HG03442 (cell line): Measurements from ENCODE around the gene IP6K3.

Experiments
- ATAC-seq: cut with Tn5 transposase; IDR thresholded peaks from one replicate; pipeline ENCODE4 v1.9.1; 2021; ENCODE audit warnings: mild to moderate bottlenecking, moderate library complexity; ENCODE audit not compliant: unreplicated experiment

Gene IP6K3

DNA sequence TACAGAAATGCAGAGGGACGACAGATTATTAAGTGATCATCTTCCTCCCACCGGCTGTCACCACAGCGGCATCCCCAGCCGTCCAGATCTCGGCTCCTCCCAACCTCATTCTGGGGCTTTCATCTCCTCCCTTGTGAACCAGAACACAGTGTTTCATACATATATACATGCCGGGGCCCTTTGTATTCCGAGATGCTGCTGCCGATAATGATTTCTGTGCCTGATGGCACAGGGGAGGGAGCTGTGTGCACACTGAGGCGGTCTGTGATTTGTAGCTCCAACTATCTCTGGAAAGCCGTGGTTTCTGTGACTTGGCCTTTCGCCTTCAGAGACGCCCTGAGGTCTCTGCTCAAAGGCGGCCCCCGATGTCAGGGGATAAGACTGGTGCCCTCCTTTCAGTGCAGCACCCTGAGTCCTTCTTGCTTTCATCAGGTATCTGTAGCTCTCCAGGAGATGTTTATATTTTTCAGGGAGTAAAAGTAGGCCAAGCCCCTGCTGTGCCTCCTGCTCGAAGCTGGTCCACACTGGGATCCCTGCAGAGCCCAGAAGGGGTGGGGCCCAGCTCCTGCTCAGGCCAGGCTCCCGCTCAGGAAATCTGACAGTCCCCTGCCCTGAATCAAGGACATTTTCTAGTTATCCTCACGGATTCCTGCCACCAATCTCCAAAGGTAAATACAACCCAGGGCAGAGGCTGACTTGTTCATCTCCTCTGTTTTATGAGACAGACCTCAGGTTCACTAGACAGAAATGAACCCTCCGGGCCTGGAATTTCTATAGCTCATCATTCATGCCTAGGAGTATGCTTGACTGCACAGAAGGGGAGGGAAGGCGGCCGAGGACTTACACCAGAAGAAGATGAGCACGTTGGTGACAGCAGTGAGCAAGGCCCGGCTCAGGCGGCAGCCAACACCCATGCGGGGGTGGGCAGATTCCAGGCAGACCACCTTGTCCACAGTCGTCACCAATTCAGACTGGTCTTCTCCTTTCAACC, 31.0 kb upstream of the IP6K3 start:
- ATAC-seq, result no peak

DNA sequence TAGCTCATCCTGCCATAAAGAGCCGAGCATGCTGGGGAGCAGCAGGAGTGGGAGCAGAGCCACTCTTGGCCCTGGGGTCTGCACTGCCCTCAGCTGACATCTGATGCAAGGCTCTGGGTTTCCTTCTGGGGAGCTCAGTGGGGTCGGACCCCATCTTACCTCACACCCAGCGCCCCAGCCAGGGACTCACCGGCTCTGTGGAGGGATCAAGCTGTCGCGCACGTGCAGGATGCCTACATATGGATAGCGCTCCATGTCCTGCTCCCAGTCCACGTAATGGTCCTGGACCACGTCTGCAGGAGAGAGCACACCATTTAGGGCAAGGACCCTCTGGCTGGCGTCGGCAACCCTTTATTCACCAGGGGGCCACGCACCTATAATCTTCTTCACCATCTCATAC, 30.1 kb upstream of the IP6K3 start:
- ATAC-seq, result no peak

DNA sequence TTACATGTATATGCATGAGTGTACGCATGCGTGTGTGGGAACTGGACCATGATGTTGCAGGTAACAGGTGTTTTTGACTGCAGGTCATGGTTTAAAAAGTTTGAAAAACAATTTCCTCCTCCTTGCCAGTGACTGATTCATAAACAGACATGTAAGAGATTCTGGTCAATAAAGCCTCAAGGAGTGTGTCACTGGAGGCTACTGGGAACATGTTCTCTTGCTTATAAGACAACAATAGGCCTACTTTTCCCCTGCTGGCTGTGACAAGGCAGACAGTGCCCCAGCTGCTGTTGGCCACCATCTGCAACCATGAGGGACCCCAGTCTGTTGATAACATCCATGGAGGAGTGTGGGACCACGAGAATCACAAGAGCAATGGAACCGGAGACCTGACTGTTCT, 29.5 kb upstream of the IP6K3 start:
- ATAC-seq, result no peak

DNA sequence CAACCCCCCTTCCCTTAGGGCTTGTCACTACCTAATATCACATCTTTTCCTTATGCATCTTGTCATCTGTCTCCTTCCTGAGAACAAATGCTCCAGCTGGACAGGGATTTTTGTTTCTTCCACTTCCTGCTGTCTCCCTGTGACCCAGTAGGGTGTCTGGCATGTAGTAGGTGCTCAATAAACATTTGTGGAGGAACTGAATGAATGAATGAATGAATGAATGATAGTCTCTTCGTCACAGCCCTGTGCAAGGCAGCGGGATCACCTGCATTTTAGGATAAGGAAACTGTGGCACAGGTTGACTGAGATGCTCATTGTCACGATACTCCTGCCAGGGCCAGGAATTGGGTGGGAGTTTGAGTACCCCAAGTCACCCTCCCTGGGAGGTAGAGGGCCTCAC, 28.1 kb upstream of the IP6K3 start:
- ATAC-seq, result no peak

DNA sequence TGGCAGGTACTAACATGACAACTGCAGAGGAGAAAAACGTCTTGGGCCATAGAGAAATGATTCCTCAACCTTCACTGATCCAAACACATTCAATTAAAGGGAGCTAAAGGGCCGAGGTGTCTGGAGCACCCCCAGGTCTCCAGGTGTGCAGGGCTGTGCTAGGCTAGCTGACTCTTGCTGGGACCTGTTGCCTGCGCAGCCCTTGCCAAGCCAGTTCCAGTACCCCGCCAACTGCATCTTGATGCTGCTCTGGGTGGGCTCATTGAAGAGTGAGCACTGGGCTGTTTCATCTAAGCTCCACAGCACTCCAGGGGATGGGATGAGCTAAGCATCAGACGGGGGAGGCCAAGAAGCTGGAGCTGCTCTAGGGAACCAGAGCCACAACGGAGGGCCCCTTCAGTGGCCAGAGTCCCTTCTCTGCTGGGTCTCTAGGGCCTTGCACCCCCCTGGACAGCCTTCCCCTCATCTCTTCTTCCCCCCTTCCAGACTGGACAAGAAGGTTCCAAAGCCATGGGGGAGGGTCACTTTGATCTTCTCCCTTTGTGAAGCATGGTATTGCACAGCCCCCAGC, 26.3 kb upstream of the IP6K3 start:
- no peak for ATAC-seq

DNA sequence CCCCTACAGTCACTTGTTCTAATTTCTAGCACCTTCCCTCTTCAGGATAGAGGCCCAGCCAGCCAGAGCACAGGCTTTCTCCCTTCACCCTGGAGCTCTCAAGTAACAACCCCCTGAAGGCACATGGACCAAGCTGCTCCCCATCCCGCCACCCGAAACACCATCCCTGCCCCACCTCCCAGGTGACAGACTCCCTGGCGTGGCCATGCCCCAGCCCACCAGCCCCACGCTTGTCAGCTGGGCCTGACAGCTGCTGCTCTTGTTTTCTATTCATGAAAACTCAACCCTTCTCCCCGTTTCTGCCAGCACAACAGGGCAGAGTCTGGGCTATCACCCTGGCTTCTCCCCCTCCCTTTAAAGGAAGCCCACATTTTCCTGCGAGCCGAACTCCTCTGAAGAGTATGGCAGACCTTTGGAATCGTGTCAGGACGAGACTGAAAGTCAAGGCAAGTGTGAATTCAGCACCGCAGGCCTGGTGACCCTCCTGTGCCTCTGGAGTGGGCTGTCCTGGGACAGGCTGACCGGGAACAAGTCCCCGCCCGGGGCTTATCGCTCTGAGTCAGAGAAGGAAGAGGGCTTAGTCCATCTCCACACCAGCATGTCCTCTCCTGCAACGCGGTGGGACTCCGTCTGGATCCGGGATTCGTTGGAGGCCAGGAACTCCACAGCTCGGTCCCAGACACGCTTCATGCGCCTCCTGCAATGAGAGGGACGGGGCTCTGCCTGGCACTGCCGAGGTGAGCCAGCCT, 25.6 kb upstream of the IP6K3 start:
- no peak for ATAC-seq

DNA sequence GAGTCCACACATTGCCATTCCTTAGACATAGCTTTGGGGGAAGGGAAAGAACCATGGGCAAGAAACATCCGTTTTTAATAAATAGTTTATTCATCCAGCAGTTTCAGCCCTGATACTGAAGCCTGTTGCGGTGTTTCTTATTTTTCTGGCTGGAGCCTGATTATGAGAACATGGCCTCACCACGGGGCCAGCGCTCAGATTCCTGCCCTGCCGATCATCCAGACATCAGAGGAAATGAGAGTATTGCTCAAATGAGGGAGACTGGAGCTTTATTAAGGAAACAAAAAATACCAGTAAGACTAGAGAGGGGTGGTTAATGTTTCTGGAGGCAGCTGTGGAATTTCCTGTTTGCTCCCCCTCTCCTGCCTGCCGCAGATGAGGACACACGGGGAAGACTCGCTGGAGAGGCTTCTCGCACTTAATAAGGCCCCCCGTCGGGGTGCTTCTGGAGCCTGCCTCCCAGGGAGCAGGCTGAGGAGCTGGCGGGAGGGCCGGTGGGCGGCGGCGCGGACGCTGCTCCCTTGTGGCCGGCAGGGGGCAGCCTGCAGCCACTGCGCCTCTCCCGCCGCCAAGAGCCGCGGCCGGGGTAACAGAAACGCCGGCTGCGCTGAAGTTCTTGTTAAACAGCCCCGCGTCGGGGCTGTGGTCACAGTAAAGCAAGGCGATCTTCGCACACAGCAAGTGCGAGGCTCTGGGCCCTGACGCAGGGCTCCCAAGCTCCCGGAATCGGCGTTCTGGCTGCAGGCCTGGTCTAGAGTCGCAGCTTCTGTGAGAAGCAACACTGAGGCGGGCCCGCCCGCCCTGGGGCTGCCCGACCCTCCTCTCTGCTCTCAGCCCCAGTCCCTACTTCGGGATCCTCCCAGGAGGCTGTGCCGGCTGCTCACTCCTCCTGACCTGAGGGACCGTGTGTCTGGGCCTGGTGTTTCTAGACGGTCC, 24.7 kb upstream of the IP6K3 start:
- peak; percentile 42 for ATAC-seq

DNA sequence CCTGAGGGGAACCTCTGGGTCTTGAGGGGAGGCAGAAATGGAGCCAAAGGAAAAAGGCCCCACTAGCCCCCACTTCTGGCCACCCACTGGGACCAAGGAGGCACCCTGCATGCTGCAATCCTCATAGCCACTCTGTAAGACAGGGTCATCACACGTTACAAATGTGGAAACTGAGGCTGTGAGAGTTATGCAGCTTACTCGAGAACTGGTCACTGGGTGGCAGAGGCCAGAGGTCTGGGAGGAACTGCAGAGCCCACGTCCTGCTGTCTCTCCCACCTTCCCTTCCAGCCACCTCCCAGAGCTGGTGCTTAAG, 24.1 kb upstream of the IP6K3 start:
- no peak for ATAC-seq

DNA sequence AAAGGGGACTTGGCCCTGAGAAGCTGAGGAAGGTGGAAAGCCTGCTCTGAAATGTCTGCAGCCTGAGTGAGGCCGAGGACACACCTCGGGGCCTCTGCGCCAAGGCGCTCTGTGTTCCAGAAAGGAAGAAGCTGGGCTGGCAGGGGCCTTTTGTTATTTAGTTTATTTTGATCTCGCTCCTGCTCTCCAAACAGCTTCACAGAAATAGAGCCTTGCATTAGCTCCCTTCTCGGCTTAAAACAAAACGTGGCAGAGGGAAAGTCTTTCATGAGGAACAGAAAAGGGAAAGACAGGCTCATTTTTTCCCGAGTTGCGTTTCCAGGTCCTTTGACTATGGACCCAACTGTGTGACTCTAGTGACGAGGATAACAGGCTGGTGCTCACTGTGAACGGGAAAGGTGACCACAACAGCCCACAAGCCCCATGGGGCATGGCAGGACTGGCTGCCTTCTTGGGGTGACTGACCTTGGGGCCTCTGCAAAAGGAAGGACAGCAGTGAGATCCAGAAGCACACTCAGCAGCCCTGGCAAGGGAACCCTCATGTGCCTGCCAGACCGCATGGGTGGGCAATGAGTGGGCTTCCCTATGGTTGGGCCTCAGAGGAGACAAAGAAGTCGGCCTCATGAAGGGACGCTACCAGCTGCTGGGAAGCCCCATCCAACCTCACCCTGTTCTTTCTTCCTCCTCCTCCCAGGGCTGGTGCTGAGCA, 23.6 kb upstream of the IP6K3 start:
- ATAC-seq, result no peak

DNA sequence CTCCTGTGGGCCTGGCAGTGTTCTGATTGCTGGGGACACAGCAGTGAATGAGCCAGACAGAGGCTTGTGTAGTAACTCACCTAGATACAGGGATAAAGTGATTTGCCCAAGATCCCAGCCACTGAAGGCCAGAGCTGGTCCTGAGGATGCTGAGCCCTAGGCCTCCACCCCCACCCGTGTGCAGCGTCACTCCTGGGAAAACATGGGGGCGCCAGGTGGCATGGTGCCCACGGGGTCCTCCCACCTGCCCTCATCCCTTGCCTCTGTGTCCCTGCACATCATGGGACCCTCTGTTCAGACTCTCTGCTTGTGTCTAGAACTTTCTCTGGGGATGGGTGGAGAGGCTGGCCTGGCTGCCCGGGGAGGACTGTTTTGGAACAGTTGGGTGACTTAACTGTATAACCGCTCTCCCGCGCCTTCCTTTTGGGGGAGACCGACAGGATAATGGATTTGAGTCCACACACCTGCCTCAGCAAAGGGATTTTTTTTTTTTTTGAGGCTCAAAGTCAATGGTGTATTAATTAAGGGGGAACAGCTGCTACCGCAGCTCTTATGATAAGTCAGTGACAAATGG, 22.6 kb upstream of the IP6K3 start:
- ATAC-seq, result no peak

DNA sequence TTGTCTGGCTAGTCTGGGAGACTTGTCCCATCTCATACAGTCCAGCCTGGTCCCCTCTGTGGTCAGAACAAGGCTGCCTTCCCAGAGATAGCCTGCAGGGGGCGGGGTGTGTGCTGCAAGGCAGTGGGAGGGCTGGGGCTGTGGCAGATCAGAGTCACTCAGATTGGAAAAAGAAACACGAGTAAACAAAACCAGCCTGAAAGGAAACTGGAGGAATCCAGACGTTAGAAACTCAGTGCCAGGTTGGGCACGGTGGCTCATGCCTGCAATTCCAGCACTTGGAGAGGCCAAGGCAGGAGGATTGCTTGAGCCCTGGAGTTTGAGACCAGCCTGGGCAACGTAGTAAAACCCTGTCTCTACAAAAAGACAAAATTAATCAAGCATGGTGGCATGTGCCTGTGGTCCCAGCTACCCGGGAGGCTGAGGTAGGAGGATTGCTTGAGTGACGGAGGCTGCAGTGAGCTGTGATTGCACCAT, 22.0 kb upstream of the IP6K3 start:
- ATAC-seq, result no peak

DNA sequence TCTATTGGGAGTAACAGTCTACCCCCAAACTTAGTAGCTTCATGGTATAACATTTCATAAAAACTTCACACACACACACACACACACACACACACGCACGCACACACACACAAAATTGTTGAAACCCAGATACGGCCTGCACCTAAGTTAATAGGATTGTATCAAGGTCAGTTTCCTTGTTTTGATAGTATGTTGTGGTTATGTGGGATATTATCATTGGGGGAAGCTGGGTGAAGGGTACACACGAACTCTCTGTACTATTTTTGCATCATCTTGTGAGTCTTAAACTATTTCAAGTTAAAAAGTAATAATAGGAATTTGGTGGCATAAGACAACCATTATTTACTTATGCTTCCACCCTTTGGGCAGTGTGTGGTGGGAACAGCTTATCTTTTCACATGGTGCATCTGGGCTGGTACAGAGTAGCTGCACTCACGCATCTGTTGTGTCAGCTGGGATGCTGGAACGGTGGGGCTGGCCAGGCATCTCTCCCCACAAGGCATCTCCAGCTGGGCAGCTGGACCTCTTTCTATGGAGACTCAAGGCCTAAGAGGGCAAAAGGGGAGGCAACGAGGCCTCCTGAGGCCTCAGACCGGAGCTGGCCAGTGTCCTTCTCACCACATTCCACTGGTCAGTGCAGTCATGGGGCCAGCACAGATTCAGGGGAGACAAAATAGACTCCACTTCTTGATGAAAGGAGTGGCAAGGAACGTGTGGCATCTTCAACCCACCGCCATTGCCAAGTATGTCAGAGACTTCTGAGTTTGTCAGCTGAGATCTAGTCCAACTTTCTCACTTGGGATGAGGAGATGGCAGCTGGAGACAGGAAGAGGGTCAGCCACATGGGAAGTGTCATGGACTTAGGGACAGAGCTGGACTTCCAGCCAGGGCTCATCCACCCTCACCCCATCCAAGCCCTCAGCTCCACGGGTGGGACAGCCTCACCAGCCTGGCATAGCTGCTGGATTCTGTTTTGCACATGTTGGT, 20.5 kb upstream of the IP6K3 start:
- no peak for ATAC-seq

DNA sequence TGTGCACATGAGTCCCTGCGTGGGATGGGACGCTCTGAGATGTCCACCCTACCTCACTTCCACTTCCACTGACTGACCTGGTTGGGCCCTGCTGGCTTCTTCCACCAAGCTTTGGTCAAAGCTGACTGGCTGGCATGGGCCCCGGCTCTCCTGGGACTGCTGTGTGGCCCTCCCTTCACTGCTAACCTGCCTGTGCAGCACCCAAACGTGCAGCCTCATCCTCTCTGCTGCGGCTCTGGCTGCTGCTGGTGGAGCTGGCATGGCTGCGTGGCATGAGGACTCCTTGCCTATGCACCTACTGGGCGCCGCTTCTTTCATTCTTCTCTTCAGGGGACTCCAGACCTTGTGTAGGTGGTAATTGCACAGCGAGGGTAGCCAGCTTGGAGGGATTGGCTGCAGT, 18.7 kb upstream of the IP6K3 start:
- ATAC-seq, result no peak

DNA sequence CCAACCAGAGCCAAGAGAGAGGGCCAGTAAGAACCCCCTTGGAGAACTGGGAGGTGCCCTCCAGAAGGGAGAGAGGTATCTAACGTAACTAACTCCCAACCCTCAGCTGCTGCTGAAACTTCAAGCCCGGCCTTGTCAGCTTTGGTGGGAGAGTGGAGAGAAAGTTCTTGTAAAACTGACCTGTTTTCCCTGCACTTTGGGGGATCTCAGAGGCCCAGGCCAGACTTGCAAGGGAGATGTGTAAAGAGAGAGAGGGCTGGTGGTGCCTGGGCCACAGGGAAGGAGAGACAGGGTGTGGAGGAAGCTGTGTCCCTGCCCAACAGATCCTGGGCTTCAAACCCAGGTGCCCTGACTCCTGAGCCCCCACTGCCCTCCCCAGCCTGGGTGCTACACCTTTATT, 17.3 kb upstream of the IP6K3 start:
- ATAC-seq, result no peak

DNA sequence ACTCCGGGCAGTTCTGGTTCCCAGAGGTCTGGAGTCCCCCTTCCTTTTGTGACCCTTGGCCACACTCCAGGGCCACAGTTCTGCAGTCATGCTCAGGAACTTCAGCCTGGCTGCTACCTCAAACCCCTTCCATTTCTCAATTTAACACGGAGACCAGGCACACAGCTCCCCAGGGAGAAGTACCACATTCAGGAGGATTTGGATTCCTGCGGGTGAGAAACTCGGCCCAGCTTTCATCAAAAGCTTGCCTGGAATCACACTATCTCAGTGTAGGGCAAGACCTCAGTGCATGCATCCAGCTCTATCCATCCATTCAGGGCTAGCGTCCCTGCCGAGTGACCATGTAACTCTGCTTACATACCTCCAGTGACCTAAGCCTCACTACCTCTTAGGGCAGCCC, 16.8 kb upstream of the IP6K3 start:
- no peak for ATAC-seq

DNA sequence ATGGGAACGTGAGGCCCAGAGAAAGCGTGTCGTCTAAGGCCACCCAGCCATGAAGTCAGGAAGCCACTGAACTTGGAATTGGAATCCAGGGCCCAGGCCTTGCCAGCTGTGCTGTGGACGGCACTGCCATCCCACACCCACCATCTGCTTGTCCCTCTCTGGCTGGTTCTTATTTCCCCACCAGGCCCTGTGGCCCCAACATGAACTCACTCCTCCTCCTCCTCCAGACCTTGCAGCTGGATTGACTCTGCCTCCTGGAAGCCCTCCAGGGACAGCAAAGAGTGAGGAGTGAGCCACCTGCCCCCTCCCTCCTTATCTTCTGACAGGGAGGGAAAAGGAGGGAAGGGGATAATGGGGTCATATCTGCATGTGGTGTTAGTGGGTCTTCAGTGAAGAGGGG, 16.0 kb upstream of the IP6K3 start:
- no peak for ATAC-seq

DNA sequence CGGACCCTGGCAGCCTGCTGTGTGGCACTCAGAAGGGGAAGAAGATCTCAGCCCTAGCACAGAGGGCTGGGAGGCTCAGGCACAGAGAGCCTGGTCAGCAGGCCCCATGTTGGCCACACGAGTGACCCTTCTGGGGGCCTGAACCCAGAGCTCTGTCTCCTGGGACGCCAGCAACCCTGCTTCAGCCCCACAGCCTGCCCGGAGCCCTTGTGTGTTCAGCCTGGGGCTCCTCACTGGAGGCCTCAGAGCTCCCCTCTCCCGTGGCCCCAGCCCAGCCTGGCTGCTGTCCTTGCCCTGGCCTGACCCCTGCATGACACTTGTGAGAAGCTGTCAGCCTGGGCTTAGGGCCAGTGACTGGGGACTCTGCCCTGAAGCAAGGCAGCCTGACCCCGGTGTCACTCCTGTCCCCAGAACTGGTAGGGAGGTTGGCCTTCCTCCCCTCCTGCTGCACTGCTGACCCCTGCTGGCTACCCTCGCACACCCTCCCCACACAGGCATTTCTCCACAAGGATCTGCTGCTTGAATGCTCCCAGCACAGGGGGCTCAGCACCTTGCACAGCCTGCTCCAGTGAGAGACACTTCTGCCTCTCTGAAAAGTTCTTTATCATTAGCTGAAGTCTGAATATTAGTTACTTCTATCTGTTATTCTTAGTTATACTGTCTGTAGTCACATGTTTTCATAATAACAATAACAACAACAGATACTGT, 15.4 kb upstream of the IP6K3 start:
- ATAC-seq, result no peak

DNA sequence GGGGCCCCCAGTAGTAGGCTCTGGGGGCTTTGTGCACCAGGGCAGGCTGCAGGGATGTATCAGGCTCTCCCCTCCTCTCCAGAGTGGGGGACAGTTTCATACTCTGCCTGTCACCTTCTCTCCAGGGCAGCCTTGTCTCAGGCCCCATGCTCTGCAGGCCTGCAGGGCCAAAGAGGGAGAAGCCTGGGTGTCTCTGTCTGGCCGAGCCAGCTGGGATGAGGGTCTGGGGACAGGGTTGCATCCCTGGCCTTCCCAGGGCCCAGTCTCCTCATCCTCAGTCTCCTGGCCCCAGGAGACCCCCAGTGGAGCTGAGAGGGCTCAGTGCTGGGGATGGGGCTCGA, 14.8 kb upstream of the IP6K3 start:
- no peak for ATAC-seq
